CD8-positive, alpha-beta memory T cell (primary cell): Measurements from ENCODE around the gene NFKBIZ. TPM values are rescaled to one million over a fixed set of nuclear protein-coding genes. Genes with fewer than 3 reads are reported as not detected.

Source experiments
- CTCF ChIA-PET: fragments of 350-600 bp; sonication (Branson Sonifier 250); formaldehyde crosslinking; loops from one replicate; lab custom pipeline; 2021; ENCODE audit warnings: antibody characterized with exemption; lab: Charles Lee
- POLR2A ChIA-PET: fragments of 350-600 bp; sonication (Branson Sonifier 250); formaldehyde crosslinking; loops from one replicate; lab custom pipeline; 2021; ENCODE audit warnings: antibody characterized with exemption; lab: Charles Lee
- DNase-seq, 5 donors: peaks; one replicate each; pipeline versions ENCODE4 v3.0.0 to v3.0.0-alpha.2; 2020 to 2022; ENCODE audit warnings: mixed read lengths in 1 of 5
- H3K27ac ChIP-seq: one replicate; pipeline ENCODE4 v1.7.0; 2013; ENCODE audit warnings: low read depth, mild to moderate bottlenecking, low read length, moderate library complexity
- H3K27me3 ChIP-seq: 2 replicates; pipeline ENCODE4 v1.7.0; 2013; ENCODE audit warnings: low read length, mild to moderate bottlenecking; ENCODE audit not compliant: insufficient read depth, poor library complexity, severe bottlenecking
- H3K36me3 ChIP-seq: 2 replicates; pipeline ENCODE4 v1.7.0; 2013; ENCODE audit warnings: mild to moderate bottlenecking, low read length, moderate library complexity; ENCODE audit not compliant: insufficient read depth
- H3K4me1 ChIP-seq: 2 replicates; pipeline ENCODE4 v1.7.0; 2013; ENCODE audit warnings: mild to moderate bottlenecking, low read length, moderate library complexity; ENCODE audit not compliant: insufficient read depth
- H3K4me3 ChIP-seq: 2 replicates; pipeline ENCODE4 v1.7.0; 2013; ENCODE audit warnings: mild to moderate bottlenecking, low read length
- H3K9me3 ChIP-seq: 2 replicates; pipeline ENCODE4 v1.7.0; 2013; ENCODE audit warnings: mild to moderate bottlenecking, low read length
- H3K27ac Mint-ChIP-seq, 8 donors: one replicate each; pipeline ENCODE4 v1.8.0; 2020 to 2021; ENCODE audit warnings: mixed read lengths in 8 of 8, mild to moderate bottlenecking in 6 of 8, inconsistent platforms in 3 of 8, moderate library complexity in 3 of 8
- H3K27me3 Mint-ChIP-seq, 2 donors: one replicate each; pipeline ENCODE4 v1.8.0; 2020 to 2021; ENCODE audit warnings: mixed read lengths in 2 of 2, mild to moderate bottlenecking in 1 of 2, moderate library complexity in 1 of 2
- H3K36me3 Mint-ChIP-seq, 3 donors: one replicate each; pipeline ENCODE4 v1.8.0; 2020 to 2021; ENCODE audit warnings: mixed read lengths in 3 of 3, inconsistent platforms in 1 of 3, mild to moderate bottlenecking in 1 of 3
- H3K4me1 Mint-ChIP-seq, 3 donors: one replicate each; pipeline ENCODE4 v1.8.0; 2020 to 2021; ENCODE audit warnings: mixed read lengths in 3 of 3, inconsistent platforms in 1 of 3, mild to moderate bottlenecking in 1 of 3
- H3K4me3 Mint-ChIP-seq, 7 donors: one replicate each; pipeline ENCODE4 v1.8.0; 2020 to 2021; ENCODE audit warnings: mixed read lengths in 7 of 7, mild to moderate bottlenecking in 6 of 7, moderate library complexity in 4 of 7, inconsistent platforms in 2 of 7
- H3K9me3 Mint-ChIP-seq, 5 donors: one replicate each; pipeline ENCODE4 v1.8.0; 2020 to 2022; ENCODE audit warnings: mixed read lengths in 5 of 5, mild to moderate bottlenecking in 3 of 5, moderate library complexity in 2 of 5, inconsistent platforms in 1 of 5
- polyA plus RNA-seq: library from polyadenylated mRNA; unstranded; fragments of 300-500 nt; fragmentation: Illumina TruSeq; gene quantifications from one replicate; pipeline ENCODE4 v1.2.3, GENCODE V29; 2021
- total RNA-seq, 2 experiments: library from RNA; stranded (reverse); gene quantifications; one replicate each; pipeline ENCODE4 v1.2.3, GENCODE V29; 2021

Gene NFKBIZ
- total and polyA plus RNA-seq, 3 experiments from 2014 or later, result 8.0 to 32.9 (median 32.3) TPM

GRCh38 chr3:101852983-101853840, 3.9 kb downstream of the NFKBIZ start:
- ChIA-PET CTCF (interaction anchor here (1.0 to 1.7 kb wide), 3 partner anchors 50 to 376 kb away, joined by 3 to 4 read pairs (median 3); no protein-coding TSS in a partner anchor), POLR2A (interaction anchor here (1.4 kb wide), 1 partner anchor 25 kb away, joined by 3 read pairs; no protein-coding TSS in a partner anchor)
- no peaks in the 10 kb centered on the region for H3K27me3 ChIP-seq
- H3K27ac ChIP-seq, result no peak overlapping the region
- H3K4me3 ChIP-seq, result no peak overlapping the region
- no peaks in the 10 kb centered on the region for H3K27me3 Mint-ChIP-seq
- no peaks in the 10 kb centered on the region for H3K9me3 ChIP-seq
- H3K4me3 Mint-ChIP-seq, result peak overlapping the region in 3 of 7 donors; percentile 14 to 100 (median 26)
- peak overlapping the region; percentile 45 to 100 (median 86) for H3K27ac Mint-ChIP-seq
- peaks cover 44 to 77% (median 64%) of the 10 kb centered on the region in 3 donors for H3K4me1 Mint-ChIP-seq
- no peaks in the 10 kb centered on the region for H3K9me3 Mint-ChIP-seq
- peaks cover 63% of the 10 kb centered on the region for H3K36me3 ChIP-seq
- H3K36me3 Mint-ChIP-seq, result peaks cover 30 to 84% (median 48%) of the 10 kb centered on the region in 3 donors
- H3K4me1 ChIP-seq, result peaks cover 49% of the 10 kb centered on the region
- DNase-seq, result no peak

- Histone ChIP-seq H3K4me3 (no peak overlapping the region), H3K27me3 (no peaks in the 10 kb centered on the region), H3K4me1 (peaks cover 49% of the 10 kb centered on the region), H3K9me3 (no peaks in the 10 kb centered on the region), H3K27ac (no peak overlapping the region), H3K36me3 (peaks cover 71% of the 10 kb centered on the region)
- peaks cover 36 to 90% (median 54%) of the 10 kb centered on the region in 3 donors for H3K36me3 Mint-ChIP-seq
- peak overlapping the region in 3 of 8 donors; percentile 29 to 100 (median 82) for H3K27ac Mint-ChIP-seq
- H3K4me3 Mint-ChIP-seq, result peak overlapping the region in 1 of 7 donors; percentile 17
- no peaks in the 10 kb centered on the region for H3K9me3 Mint-ChIP-seq
- POLR2A ChIA-PET, result interaction anchor here (0.6 kb wide), 1 partner anchor 10 kb away, joined by 3 read pairs; no protein-coding TSS in a partner anchor
- H3K27me3 Mint-ChIP-seq, result no peaks in the 10 kb centered on the region
- DNase-seq, result no peak
- CTCF ChIA-PET, result interaction anchor here (1.1 kb wide), 1 partner anchor 371 kb away, joined by 3 read pairs; no protein-coding TSS in a partner anchor
- H3K4me1 Mint-ChIP-seq, result peaks cover 47 to 79% (median 63%) of the 10 kb centered on the region in 3 donors
Measured at GRCh38 chr3:101853982-101854381, 4.7 kb downstream of the NFKBIZ start.

- Histone ChIP-seq H3K4me3 (no peak overlapping the region), H3K27ac (no peak overlapping the region), H3K4me1 (peaks cover 49% of the 10 kb centered on the region), H3K27me3 (no peaks in the 10 kb centered on the region), H3K36me3 (peaks cover 78% of the 10 kb centered on the region), H3K9me3 (no peaks in the 10 kb centered on the region)
- peaks cover 40 to 97% (median 59%) of the 10 kb centered on the region in 3 donors for H3K36me3 Mint-ChIP-seq
- H3K27ac Mint-ChIP-seq, result peak overlapping the region in 6 of 8 donors; percentile 20 to 100 (median 76)
- ChIA-PET POLR2A (interaction anchor here (0.6 kb wide), 1 partner anchor 9 kb away, joined by 3 read pairs; no protein-coding TSS in a partner anchor), CTCF (no interaction called here)
- DNase-seq, result no peak
- peak overlapping the region in 1 of 7 donors; percentile 17 for H3K4me3 Mint-ChIP-seq
- H3K4me1 Mint-ChIP-seq, result peaks cover 47 to 87% (median 63%) of the 10 kb centered on the region in 3 donors
- no peaks in the 10 kb centered on the region for H3K27me3 Mint-ChIP-seq
- no peaks in the 10 kb centered on the region for H3K9me3 Mint-ChIP-seq
Measured at GRCh38 chr3:101854608-101855304, 5.4 kb downstream of the NFKBIZ start.

GRCh38 chr3:101857301-101857741, 8.0 kb downstream of the NFKBIZ start:
- H3K9me3 Mint-ChIP-seq, result no peaks in the 10 kb centered on the region
- H3K4me3 Mint-ChIP-seq, result peak overlapping the region in 1 of 7 donors; percentile 18
- H3K27ac Mint-ChIP-seq, result peak overlapping the region in 6 of 8 donors; percentile 19 to 76 (median 50)
- ChIA-PET POLR2A (no interaction called here), CTCF (interaction anchor here (1.2 kb wide), 1 partner anchor 198 kb away, joined by 3 read pairs; no protein-coding TSS in a partner anchor)
- H3K4me3 ChIP-seq, result no peak overlapping the region
- peaks cover 41 to 97% (median 61%) of the 10 kb centered on the region in 3 donors for H3K36me3 Mint-ChIP-seq
- no peaks in the 10 kb centered on the region for H3K9me3 ChIP-seq
- no peak overlapping the region for H3K27ac ChIP-seq
- peaks cover 76% of the 10 kb centered on the region for H3K36me3 ChIP-seq
- H3K4me1 ChIP-seq, result peaks cover 38% of the 10 kb centered on the region
- H3K4me1 Mint-ChIP-seq, result peaks cover 31 to 85% (median 58%) of the 10 kb centered on the region in 3 donors
- H3K27me3 ChIP-seq, result no peaks in the 10 kb centered on the region
- H3K27me3 Mint-ChIP-seq, result no peaks in the 10 kb centered on the region
- no peak for DNase-seq

GRCh38 chr3:101858464-101859030, 9.2 kb downstream of the NFKBIZ start:
- Histone ChIP-seq H3K27ac (no peak overlapping the region), H3K9me3 (no peaks in the 10 kb centered on the region), H3K4me3 (no peak overlapping the region), H3K27me3 (no peaks in the 10 kb centered on the region), H3K4me1 (peaks cover 26% of the 10 kb centered on the region), H3K36me3 (peaks cover 64% of the 10 kb centered on the region)
- POLR2A ChIA-PET, result interaction anchor here (1.0 kb wide), 1 partner anchor 9 kb away, joined by 3 read pairs; the partner anchor contains the start of gene NFKBIZ
- no peak for DNase-seq
- CTCF ChIA-PET, result no interaction called here
- peak overlapping the region in 3 of 8 donors; percentile 33 to 83 (median 40) for H3K27ac Mint-ChIP-seq
- peaks cover 21 to 72% (median 45%) of the 10 kb centered on the region in 3 donors for H3K4me1 Mint-ChIP-seq
- no peaks in the 10 kb centered on the region for H3K27me3 Mint-ChIP-seq
- peaks cover 36 to 87% (median 48%) of the 10 kb centered on the region in 3 donors for H3K36me3 Mint-ChIP-seq
- no peak overlapping the region for H3K4me3 Mint-ChIP-seq
- no peaks in the 10 kb centered on the region for H3K9me3 Mint-ChIP-seq

GRCh38 chr3:101859882-101860448, 10.7 kb downstream of the NFKBIZ start:
- Mint-ChIP-seq H3K36me3 (peaks cover 28 to 73% (median 39%) of the 10 kb centered on the region in 3 donors), H3K27ac (no peak overlapping the region), H3K4me3 (no peak overlapping the region), H3K4me1 (peaks cover 18 to 59% (median 37%) of the 10 kb centered on the region in 3 donors), H3K9me3 (no peaks in the 10 kb centered on the region), H3K27me3 (no peaks in the 10 kb centered on the region)
- DNase-seq, result no peak
- no peak overlapping the region for H3K4me3 ChIP-seq
- H3K27me3 ChIP-seq, result no peaks in the 10 kb centered on the region
- H3K36me3 ChIP-seq, result peaks cover 49% of the 10 kb centered on the region
- POLR2A ChIA-PET, result interaction anchor here (0.5 to 1.0 kb wide), 2 partner anchors 10 to 1147 kb away, joined by 3 read pairs; partner anchors contain the start of gene NFKBIZ
- peaks cover 14% of the 10 kb centered on the region for H3K4me1 ChIP-seq
- H3K27ac ChIP-seq, result no peak overlapping the region
- CTCF ChIA-PET, result interaction anchor here (1.6 kb wide), 1 partner anchor 33 kb away, joined by 3 read pairs; no protein-coding TSS in a partner anchor
- no peaks in the 10 kb centered on the region for H3K9me3 ChIP-seq
